Stimulated activated CD8-positive, alpha-beta memory T cell treated with anti-CD3 and anti-CD28 coated beads, Interleukin-2, amount 100 ng/mL, for 48 hours (primary cell): Measurements from ENCODE around the gene MAN2B2.

Experiments
- DNase-seq, 2 donors: peaks; one replicate each; pipeline ENCODE4 v3.0.0-alpha.2; 2020; ENCODE audit warnings: low read depth in 2 of 2

The MAN2B2 gene

GRCh38 chr4:6546681-6547447 lies 28.1 kb upstream of the MAN2B2 start:
- DNase-seq, result peak; percentile 10 to 13

DNA sequence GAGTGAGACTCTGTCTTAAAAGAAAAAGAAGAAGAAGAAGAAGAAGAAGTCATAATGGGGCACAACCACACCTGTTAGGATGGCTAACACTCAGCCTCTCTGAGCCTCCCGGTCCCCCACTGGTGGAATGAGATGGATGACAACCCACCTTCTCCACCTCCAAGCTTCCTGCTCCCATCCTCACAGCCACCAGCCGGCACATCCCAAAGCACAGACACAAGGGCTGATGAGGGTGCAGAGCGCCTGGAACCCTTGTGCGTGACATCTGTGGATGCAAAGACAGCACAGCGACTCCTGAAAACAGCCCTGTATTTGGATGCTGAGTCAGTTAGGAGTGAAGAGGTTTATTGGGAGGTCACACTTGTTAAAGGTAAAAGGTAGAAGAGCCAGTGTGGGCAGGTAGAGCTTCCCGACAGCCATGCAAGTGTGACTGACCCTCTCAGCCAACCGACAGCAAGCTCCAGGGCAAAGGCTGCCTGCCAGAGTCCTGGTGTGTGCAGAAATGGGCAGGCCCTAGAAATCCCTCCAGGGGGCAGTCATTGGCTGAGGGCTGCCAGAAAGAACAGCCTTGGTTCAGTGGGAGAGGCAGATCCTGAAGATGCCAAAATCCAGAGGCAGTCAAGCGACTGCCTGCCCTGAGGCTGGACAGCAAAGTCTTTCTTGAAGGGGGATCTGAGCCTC lies 26.6 kb upstream of the MAN2B2 start:
- no peak for DNase-seq

- no peak for DNase-seq
Measured at GRCh38 chr4:6548882-6549230, 26.1 kb upstream of the MAN2B2 start.

GRCh38 chr4:6549445-6549844 lies 25.5 kb upstream of the MAN2B2 start:
- no peak for DNase-seq

DNA sequence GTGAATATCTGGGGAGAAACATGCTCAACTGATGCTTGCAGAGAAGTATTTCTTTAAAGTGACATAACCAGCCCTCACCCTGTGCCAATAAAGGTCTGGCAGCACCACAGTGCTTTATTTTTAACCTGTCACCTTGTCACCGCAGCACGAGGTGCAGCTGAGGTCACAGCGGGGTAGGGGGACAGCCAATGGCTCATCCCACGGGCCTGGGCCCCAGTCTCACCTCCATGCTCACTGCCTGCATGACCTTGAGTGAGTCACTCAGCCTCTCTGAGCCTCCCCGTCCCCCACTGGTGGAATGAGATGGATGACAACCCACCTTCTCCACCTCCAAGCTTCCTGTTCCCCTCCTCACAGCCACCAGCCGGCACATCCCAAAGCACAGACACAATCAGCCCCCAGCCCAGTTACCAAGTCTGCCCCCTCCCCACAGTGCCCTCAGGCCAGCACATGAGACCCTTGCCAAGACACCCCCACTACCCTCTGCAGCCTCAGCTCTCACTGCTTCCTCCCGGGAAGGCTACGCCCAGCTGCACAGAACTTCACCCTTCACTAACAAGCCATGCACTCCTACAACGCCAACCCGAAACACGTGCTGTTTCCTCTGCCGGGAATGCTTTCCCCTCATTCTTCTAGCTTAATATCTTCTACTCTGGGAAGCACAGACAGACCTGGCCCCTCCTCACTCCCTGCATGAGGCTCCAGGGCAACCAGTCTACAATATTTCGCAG lies 24.9 kb upstream of the MAN2B2 start:
- DNase-seq, result no peak

GRCh38 chr4:6550821-6551220 lies 24.2 kb upstream of the MAN2B2 start:
- no peak for DNase-seq

DNA sequence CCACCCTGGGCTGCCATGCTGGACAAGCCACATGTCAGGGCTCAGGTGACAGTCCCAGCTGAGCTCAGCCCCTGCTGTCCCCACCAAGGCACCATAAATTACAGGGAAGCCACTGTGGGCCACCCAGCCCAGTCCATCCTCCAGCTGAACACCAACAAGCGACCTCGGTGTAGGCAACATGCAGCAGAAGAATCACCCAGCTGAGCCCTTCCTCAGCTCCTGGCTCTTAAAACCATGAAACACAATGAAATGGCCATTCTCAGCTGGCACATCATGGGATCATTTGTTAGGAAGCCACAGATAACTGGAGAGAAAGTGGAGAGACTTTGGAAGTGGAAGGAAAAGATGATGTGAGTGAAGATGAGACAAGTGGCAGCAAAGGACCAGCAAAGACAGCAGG lies 23.3 kb upstream of the MAN2B2 start:
- DNase-seq, result no peak

GRCh38 chr4:6555519-6555918 lies 19.5 kb upstream of the MAN2B2 start:
- DNase-seq, result no peak

- no peak for DNase-seq
Measured at GRCh38 chr4:6556263-6556662, 18.7 kb upstream of the MAN2B2 start.

GRCh38 chr4:6557185-6557584 lies 17.8 kb upstream of the MAN2B2 start:
- DNase-seq, result no peak

DNA sequence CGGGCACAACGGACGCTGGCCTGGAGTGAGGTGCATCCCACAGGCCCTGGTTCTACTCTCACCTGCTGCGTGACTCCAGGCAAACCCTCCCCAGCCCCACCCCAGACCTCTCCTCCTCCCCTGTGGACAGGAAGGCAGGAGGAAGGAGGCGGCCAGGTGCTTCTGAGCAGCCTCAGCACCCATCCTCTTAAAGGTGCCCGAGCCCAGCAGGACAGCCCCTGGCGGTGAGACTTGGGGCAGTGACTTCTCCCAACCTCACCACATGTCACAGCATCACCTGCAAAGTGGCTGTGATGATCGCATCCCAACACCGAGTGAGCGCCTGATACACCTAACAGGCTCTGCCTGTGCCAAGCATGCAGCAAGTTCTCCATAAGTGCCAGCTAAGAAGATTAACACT lies 17.1 kb upstream of the MAN2B2 start:
- no peak for DNase-seq

- no peak for DNase-seq
Measured at GRCh38 chr4:6560416-6561172, 14.4 kb upstream of the MAN2B2 start.

GRCh38 chr4:6561173-6561516 lies 13.8 kb upstream of the MAN2B2 start:
- no peak for DNase-seq

GRCh38 chr4:6561706-6562371 lies 13.2 kb upstream of the MAN2B2 start:
- DNase-seq, result no peak

- DNase-seq, result no peak
Measured at GRCh38 chr4:6562931-6563901, 11.8 kb upstream of the MAN2B2 start.

DNA sequence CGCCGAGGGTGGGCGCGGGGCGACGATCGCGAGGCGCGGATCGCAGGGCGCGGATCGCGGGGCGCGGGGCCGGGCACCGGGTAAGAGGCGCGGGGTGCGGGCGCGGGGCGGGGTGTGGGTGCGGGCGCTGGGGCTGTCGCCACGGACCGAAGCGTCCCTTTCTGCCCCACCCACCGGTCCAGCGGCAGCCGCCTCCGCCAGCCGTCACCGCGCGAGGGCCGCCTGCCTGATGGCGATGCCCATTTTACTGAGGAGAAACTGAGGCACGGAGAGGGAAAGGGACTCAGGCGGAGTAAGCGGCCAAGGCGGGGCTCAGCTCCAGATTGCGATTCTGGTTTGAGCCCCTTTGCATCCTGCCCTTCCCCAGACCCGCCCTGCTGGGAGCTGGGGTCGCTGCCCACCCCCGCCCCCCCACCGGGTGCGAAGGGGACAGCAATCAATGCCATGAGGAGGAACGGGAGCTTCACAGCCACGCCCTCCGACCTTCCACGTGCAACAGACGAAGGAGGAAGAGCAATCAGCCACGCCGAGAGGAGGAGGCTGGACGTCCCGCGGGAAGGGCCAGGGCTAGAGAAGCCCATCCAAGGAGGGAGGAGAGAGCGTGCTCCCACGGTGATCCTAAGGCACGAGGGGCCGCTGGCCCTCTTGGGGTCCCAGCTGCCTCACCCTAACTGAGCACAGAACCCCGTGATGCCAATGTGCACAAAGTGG lies 10.9 kb upstream of the MAN2B2 start:
- no peak for DNase-seq

DNA sequence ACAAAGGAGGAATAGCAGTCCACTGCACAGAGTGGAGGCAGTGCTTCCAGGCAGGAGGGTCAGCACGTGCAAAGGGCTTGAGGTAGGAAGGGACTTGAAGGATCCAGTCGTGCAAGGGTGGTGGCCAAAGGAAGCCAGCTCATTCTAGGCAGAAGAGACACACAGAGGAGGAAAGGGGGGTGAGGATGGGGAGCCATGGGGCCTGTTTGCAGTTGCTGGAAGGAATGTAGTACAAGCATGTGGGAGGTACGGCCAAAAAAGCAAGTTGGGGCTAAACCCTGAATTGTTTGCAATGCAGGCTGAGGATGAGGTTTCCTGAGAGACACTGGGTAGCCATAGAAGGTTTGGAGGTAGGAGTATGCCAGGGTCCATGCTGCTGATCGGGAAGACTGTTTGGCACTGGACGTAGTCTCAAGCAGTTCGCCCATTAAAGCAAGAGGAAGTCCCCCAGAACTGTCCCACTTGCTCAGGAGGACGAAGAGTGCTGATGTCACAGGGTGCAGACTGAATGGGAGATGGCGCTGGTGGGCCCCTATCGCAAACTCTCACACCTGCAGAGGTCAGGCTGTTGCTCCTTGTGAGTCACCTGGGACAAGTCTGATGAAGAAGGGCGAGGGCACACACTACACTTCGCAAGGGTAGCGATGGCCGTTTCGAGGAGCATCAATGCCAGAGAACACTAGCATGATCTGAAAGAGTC lies 9.1 kb upstream of the MAN2B2 start:
- no peak for DNase-seq

GRCh38 chr4:6566391-6567190 lies 8.4 kb upstream of the MAN2B2 start:
- DNase-seq, result no peak
